Breast epithelium (tissue), 3 donors: ENCODE data around the gene EDNRB.

Source experiments
- POLR2AphosphoS5 ChIP-seq, 3 donors: sonication (generic); formaldehyde crosslinking; IDR thresholded peaks; one replicate each; pipeline ENCODE4 v1.6.1; 2017; ENCODE audit warnings: antibody characterized with exemption in 3 of 3
- TF ChIP-seq, protein P1 (sequence below), 3 donors: fragments of 450-650 bp; IDR thresholded peaks; one replicate each; pipeline ENCODE4 v1.5.1; 2016 to 2017; ENCODE audit warnings: antibody characterized with exemption in 3 of 3, mild to moderate bottlenecking in 3 of 3, moderate library complexity in 3 of 3

DNA sequence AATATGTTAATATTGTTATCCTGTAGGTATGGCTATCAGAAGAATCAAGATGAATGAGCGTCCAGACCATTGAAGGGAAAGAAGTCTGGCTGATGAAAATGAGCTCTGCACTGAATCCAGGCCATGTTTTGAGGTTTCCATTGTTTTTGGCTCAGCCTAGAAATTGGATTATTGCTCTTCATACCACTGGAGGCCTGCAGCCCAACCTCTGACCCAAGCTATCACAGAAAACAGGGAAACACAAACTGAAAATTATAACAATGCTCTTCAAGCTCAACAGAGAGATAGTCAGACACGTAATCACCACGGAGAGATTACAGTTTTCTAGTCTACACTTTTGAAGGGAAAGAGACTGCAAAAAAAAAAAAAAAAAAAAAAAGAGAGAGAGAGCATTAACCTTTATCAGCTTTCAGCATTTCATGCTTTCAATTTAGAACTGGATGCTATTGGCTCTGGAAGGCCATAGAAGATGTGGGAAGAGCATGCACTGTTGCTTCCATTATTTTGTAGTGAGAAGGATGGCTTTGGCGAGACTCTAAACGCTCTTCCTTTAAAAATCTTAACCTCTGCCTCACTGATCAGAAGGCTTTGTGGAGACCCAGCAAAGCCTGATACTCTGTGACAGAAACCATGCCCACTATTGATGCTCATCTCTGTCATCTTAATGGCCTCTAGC, 10.8 kb downstream of the EDNRB start:
- no peak for TF ChIP-seq POLR2AphosphoS5 (IDR thresholded peaks at IDR 0.05)
- TF ChIP-seq, protein P1, sequence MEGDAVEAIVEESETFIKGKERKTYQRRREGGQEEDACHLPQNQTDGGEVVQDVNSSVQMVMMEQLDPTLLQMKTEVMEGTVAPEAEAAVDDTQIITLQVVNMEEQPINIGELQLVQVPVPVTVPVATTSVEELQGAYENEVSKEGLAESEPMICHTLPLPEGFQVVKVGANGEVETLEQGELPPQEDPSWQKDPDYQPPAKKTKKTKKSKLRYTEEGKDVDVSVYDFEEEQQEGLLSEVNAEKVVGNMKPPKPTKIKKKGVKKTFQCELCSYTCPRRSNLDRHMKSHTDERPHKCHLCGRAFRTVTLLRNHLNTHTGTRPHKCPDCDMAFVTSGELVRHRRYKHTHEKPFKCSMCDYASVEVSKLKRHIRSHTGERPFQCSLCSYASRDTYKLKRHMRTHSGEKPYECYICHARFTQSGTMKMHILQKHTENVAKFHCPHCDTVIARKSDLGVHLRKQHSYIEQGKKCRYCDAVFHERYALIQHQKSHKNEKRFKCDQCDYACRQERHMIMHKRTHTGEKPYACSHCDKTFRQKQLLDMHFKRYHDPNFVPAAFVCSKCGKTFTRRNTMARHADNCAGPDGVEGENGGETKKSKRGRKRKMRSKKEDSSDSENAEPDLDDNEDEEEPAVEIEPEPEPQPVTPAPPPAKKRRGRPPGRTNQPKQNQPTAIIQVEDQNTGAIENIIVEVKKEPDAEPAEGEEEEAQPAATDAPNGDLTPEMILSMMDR (IDR thresholded peaks at IDR 0.05): no peak
